ENCODE data around the gene M1AP. TPM values are rescaled to one million over a fixed set of nuclear protein-coding genes. Genes with fewer than 3 reads are reported as not detected.

The M1AP gene, protein sequence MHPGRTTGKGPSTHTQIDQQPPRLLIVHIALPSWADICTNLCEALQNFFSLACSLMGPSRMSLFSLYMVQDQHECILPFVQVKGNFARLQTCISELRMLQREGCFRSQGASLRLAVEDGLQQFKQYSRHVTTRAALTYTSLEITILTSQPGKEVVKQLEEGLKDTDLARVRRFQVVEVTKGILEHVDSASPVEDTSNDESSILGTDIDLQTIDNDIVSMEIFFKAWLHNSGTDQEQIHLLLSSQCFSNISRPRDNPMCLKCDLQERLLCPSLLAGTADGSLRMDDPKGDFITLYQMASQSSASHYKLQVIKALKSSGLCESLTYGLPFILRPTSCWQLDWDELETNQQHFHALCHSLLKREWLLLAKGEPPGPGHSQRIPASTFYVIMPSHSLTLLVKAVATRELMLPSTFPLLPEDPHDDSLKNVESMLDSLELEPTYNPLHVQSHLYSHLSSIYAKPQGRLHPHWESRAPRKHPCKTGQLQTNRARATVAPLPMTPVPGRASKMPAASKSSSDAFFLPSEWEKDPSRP
- 0.74 TPM for total RNA-seq (ENCODE audit: unreplicated experiment)
- long read RNA-seq, partial matches to known transcripts: 0 of 1 reads
- long read RNA-seq, other reads (novel, unspliced or antisense): 1 of 1 reads

- peak; percentile 37 for DNase-seq (ENCODE audit: low spot score)
- Mint-ChIP-seq H3K27ac (ENCODE audit: unreplicated experiment) (no peak within 1 kb of the TSS), H3K27me3 (ENCODE audit: unreplicated experiment) (peaks cover 2% of the 10 kb centered on the region), H3K4me3 (ENCODE audit: unreplicated experiment) (peak within 1 kb of the TSS; percentile 75), H3K4me1 (ENCODE audit: unreplicated experiment) (peaks cover 3% of the 10 kb centered on the region), H3K36me3 (ENCODE audit: low read depth, unreplicated experiment) (no peaks in the 10 kb centered on the region), H3K9me3 (ENCODE audit: unreplicated experiment) (no peaks in the 10 kb centered on the region)
- TF ChIP-seq CTCF (IDR thresholded peaks at IDR 0.05; ENCODE audit: unreplicated experiment): no peak
Measured at GRCh38 chr2:74648009-74648443, at the start of gene M1AP. Gene M1AP (minus strand): TSS chr2:74648330. CDS start chr2:74640275, 8,055 bp downstream.

- Mint-ChIP-seq H3K27ac (ENCODE audit: unreplicated experiment) (no peak overlapping the region), H3K27me3 (ENCODE audit: unreplicated experiment) (peaks cover 3% of the 10 kb centered on the region), H3K36me3 (ENCODE audit: low read depth, unreplicated experiment) (no peaks in the 10 kb centered on the region), H3K4me1 (ENCODE audit: unreplicated experiment) (peaks cover 15% of the 10 kb centered on the region), H3K4me3 (ENCODE audit: unreplicated experiment) (no peak overlapping the region), H3K9me3 (ENCODE audit: unreplicated experiment) (no peaks in the 10 kb centered on the region)
- no peak for TF ChIP-seq CTCF (IDR thresholded peaks at IDR 0.05; ENCODE audit: unreplicated experiment)
- no peak for DNase-seq (ENCODE audit: low spot score)
Measured at GRCh38 chr2:74696829-74697228, 48.7 kb upstream of the M1AP start.

DNA sequence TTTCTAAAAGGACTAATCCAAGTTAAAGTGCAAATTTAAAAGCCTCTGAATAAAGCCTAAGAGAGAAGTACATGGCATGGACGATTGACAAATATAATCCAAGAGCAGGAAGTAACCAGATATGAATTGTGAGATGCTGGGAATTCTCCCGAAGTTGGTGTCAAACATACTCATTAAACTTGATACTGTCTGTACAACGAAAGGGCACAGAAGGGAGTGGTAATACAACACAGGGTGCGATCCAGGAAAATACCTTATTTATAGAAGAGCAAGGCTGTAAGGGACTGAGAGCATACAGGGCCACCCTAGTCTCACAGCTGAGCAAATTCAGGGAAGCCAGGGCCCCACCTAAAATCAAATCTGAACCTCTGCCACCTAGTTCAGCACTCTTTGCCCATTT is 47.5 kb upstream of the M1AP start:
- H3K4me1 Mint-ChIP-seq (ENCODE audit: unreplicated experiment): peaks cover 12% of the 10 kb centered on the region

DNA sequence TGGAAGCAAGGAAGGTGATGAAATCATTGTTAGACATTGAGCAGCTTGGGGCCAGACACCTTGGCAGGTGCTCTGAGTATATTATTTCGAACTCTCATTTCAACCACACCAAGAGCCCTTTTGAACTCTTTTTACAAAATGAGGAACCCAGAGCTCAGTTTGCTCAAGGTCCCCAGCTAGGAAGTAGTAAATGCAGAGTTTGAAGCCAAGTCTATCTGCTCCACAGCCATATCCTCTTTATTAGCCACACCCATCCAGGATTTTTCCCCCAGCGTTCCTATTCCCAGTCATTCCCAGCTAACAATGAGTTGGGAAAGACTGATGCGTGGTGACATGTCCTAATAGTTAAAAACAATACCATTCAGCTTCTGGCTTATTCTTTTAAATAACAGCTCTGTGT is 46.2 kb upstream of the M1AP start:
- Mint-ChIP-seq H3K27ac (ENCODE audit: unreplicated experiment) (no peak overlapping the region), H3K4me3 (ENCODE audit: unreplicated experiment) (no peak overlapping the region), H3K4me1 (ENCODE audit: unreplicated experiment) (peaks cover 12% of the 10 kb centered on the region), H3K9me3 (ENCODE audit: unreplicated experiment) (no peaks in the 10 kb centered on the region), H3K27me3 (ENCODE audit: unreplicated experiment) (peaks cover 3% of the 10 kb centered on the region), H3K36me3 (ENCODE audit: low read depth, unreplicated experiment) (no peaks in the 10 kb centered on the region)
- no peak for TF ChIP-seq CTCF (IDR thresholded peaks at IDR 0.05; ENCODE audit: unreplicated experiment)
- DNase-seq (ENCODE audit: low spot score): no peak

More for the DNA sequence above, 47.5 kb upstream of the M1AP start:
- peaks cover 3% of the 10 kb centered on the region for H3K27me3 Mint-ChIP-seq (ENCODE audit: unreplicated experiment)
- H3K4me3 Mint-ChIP-seq (ENCODE audit: unreplicated experiment): no peak overlapping the region
- DNase-seq (ENCODE audit: low spot score): no peak
- TF ChIP-seq CTCF (IDR thresholded peaks at IDR 0.05; ENCODE audit: unreplicated experiment): no peak
- no peaks in the 10 kb centered on the region for H3K36me3 Mint-ChIP-seq (ENCODE audit: low read depth, unreplicated experiment)
- no peak overlapping the region for H3K27ac Mint-ChIP-seq (ENCODE audit: unreplicated experiment)
- H3K9me3 Mint-ChIP-seq (ENCODE audit: unreplicated experiment): no peaks in the 10 kb centered on the region

DNA sequence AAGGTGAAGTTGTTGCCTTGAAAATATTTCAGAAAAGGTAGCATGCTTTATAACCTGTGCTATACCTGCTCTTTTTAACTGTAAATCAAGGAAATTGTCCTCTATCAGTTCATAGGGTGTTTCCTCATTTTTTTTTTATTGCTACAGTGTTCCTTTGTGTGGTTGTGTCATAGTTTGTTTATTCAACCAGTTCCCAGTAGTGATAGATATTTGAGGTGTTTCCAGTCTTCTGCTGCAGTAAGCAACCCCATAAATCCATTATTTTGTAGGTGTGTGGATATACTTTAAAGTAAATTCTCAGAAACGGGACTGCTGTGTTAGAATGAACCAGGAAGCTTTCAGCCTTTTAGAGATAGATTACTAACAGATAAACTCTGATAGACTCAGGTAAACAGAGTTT is 45.5 kb upstream of the M1AP start:
- no peak overlapping the region for H3K27ac Mint-ChIP-seq (ENCODE audit: unreplicated experiment)
- H3K4me1 Mint-ChIP-seq (ENCODE audit: unreplicated experiment): peaks cover 12% of the 10 kb centered on the region
- no peak for DNase-seq (ENCODE audit: low spot score)
- no peaks in the 10 kb centered on the region for H3K36me3 Mint-ChIP-seq (ENCODE audit: low read depth, unreplicated experiment)
- no peaks in the 10 kb centered on the region for H3K9me3 Mint-ChIP-seq (ENCODE audit: unreplicated experiment)
- TF ChIP-seq CTCF (IDR thresholded peaks at IDR 0.05; ENCODE audit: unreplicated experiment): no peak
- H3K4me3 Mint-ChIP-seq (ENCODE audit: unreplicated experiment): no peak overlapping the region
- H3K27me3 Mint-ChIP-seq (ENCODE audit: unreplicated experiment): peaks cover 1% of the 10 kb centered on the region

All from endothelial cell (in vitro differentiated cells).